ENCODE data around the gene EPHA3. TPM values are rescaled to one million over a fixed set of nuclear protein-coding genes. Genes with fewer than 3 reads are reported as not detected.

EPHA3 gene
- total RNA-seq, 2 experiments from 2014 or later = 0.08 TPM; not detected in 1

GRCh38 chr3:89250742-89251141 lies 143.3 kb downstream of the EPHA3 start:
- Mint-ChIP-seq H3K27me3 (ENCODE audit: low read depth) (no peaks in the 10 kb centered on the region), H3K36me3 (ENCODE audit: low read depth) (no peaks in the 10 kb centered on the region), H3K9me3 (ENCODE audit: insufficient read depth) (peaks cover 7% of the 10 kb centered on the region), H3K4me1 (ENCODE audit: low read depth) (no peaks in the 10 kb centered on the region), H3K4me3 (no peak overlapping the region), H3K27ac (no peak overlapping the region)
- ChIA-PET CTCF (no interaction called here), POLR2A (no interaction called here)
- no peak for DNase-seq
- no peak for ATAC-seq

- POLR2A ChIA-PET = no interaction called here
- CTCF ChIA-PET = no interaction called here
- Mint-ChIP-seq H3K9me3 (ENCODE audit: insufficient read depth) (peaks cover 10% of the 10 kb centered on the region), H3K36me3 (ENCODE audit: low read depth) (no peaks in the 10 kb centered on the region), H3K27me3 (ENCODE audit: low read depth) (no peaks in the 10 kb centered on the region), H3K4me3 (no peak overlapping the region), H3K27ac (no peak overlapping the region), H3K4me1 (ENCODE audit: low read depth) (no peaks in the 10 kb centered on the region)
- DNase-seq = no peak
- no peak for ATAC-seq
Observed at GRCh38 chr3:89252016-89252415, 144.6 kb downstream of the EPHA3 start.

- Mint-ChIP-seq H3K9me3 (ENCODE audit: insufficient read depth) (peaks cover 12% of the 10 kb centered on the region), H3K27ac (no peak overlapping the region), H3K4me3 (no peak overlapping the region), H3K36me3 (ENCODE audit: low read depth) (no peaks in the 10 kb centered on the region), H3K27me3 (ENCODE audit: low read depth) (no peaks in the 10 kb centered on the region), H3K4me1 (ENCODE audit: low read depth) (no peaks in the 10 kb centered on the region)
- POLR2A ChIA-PET = no interaction called here
- no peak for ATAC-seq
- no peak for DNase-seq
- CTCF ChIA-PET = no interaction called here
Observed at GRCh38 chr3:89252860-89253259, 145.4 kb downstream of the EPHA3 start.

- no peak for ATAC-seq
- no peaks in the 10 kb centered on the region for H3K27me3 Mint-ChIP-seq (ENCODE audit: low read depth)
- no peaks in the 10 kb centered on the region for H3K36me3 Mint-ChIP-seq (ENCODE audit: low read depth)
- no peak for DNase-seq
- ChIA-PET POLR2A (no interaction called here), CTCF (no interaction called here)
- H3K4me3 Mint-ChIP-seq = no peak overlapping the region
- H3K9me3 Mint-ChIP-seq (ENCODE audit: insufficient read depth) = peaks cover 5% of the 10 kb centered on the region
- H3K27ac Mint-ChIP-seq = no peak overlapping the region
- H3K4me1 Mint-ChIP-seq (ENCODE audit: low read depth) = no peaks in the 10 kb centered on the region
Observed at GRCh38 chr3:89256395-89256794, 149.0 kb downstream of the EPHA3 start.

GRCh38 chr3:89256882-89257281 lies 149.5 kb downstream of the EPHA3 start:
- Mint-ChIP-seq H3K4me3 (no peak overlapping the region), H3K4me1 (ENCODE audit: low read depth) (no peaks in the 10 kb centered on the region), H3K27me3 (ENCODE audit: low read depth) (no peaks in the 10 kb centered on the region), H3K36me3 (ENCODE audit: low read depth) (no peaks in the 10 kb centered on the region), H3K27ac (no peak overlapping the region), H3K9me3 (ENCODE audit: insufficient read depth) (peaks cover 5% of the 10 kb centered on the region)
- ChIA-PET POLR2A (no interaction called here), CTCF (no interaction called here)
- DNase-seq = no peak
- no peak for ATAC-seq

- no peaks in the 10 kb centered on the region for H3K36me3 Mint-ChIP-seq (ENCODE audit: low read depth)
- DNase-seq (no peak), ATAC-seq (no peak)
- H3K27ac Mint-ChIP-seq = no peak overlapping the region
- no peaks in the 10 kb centered on the region for H3K4me1 Mint-ChIP-seq (ENCODE audit: low read depth)
- ChIA-PET CTCF (no interaction called here), POLR2A (no interaction called here)
- H3K27me3 Mint-ChIP-seq (ENCODE audit: low read depth) = no peaks in the 10 kb centered on the region
- H3K9me3 Mint-ChIP-seq (ENCODE audit: insufficient read depth) = peaks cover 5% of the 10 kb centered on the region
- no peak overlapping the region for H3K4me3 Mint-ChIP-seq
Observed at GRCh38 chr3:89260721-89261120, 153.3 kb downstream of the EPHA3 start.

GRCh38 chr3:89261673-89262072 lies 154.3 kb downstream of the EPHA3 start:
- H3K9me3 Mint-ChIP-seq (ENCODE audit: insufficient read depth) = peaks cover 5% of the 10 kb centered on the region
- DNase-seq (no peak), ATAC-seq (no peak)
- no peak overlapping the region for H3K27ac Mint-ChIP-seq
- H3K27me3 Mint-ChIP-seq (ENCODE audit: low read depth) = no peaks in the 10 kb centered on the region
- ChIA-PET POLR2A (no interaction called here), CTCF (no interaction called here)
- no peaks in the 10 kb centered on the region for H3K4me1 Mint-ChIP-seq (ENCODE audit: low read depth)
- H3K4me3 Mint-ChIP-seq = no peak overlapping the region
- no peaks in the 10 kb centered on the region for H3K36me3 Mint-ChIP-seq (ENCODE audit: low read depth)

- Mint-ChIP-seq H3K9me3 (ENCODE audit: insufficient read depth) (no peaks in the 10 kb centered on the region), H3K27ac (no peak overlapping the region), H3K27me3 (ENCODE audit: low read depth) (no peaks in the 10 kb centered on the region), H3K4me3 (no peak overlapping the region), H3K4me1 (ENCODE audit: low read depth) (no peaks in the 10 kb centered on the region), H3K36me3 (ENCODE audit: low read depth) (no peaks in the 10 kb centered on the region)
- DNase-seq = no peak
- ATAC-seq = no peak
- CTCF ChIA-PET = no interaction called here
- POLR2A ChIA-PET = no interaction called here
Observed at GRCh38 chr3:89262309-89262929, 155.0 kb downstream of the EPHA3 start.

- H3K4me3 Mint-ChIP-seq = no peak overlapping the region
- ChIA-PET POLR2A (no interaction called here), CTCF (no interaction called here)
- no peaks in the 10 kb centered on the region for H3K36me3 Mint-ChIP-seq (ENCODE audit: low read depth)
- no peaks in the 10 kb centered on the region for H3K4me1 Mint-ChIP-seq (ENCODE audit: low read depth)
- ATAC-seq (no peak), DNase-seq (no peak)
- no peak overlapping the region for H3K27ac Mint-ChIP-seq
- H3K9me3 Mint-ChIP-seq (ENCODE audit: insufficient read depth) = no peaks in the 10 kb centered on the region
- H3K27me3 Mint-ChIP-seq (ENCODE audit: low read depth) = no peaks in the 10 kb centered on the region
Observed at GRCh38 chr3:89264037-89264560, 156.7 kb downstream of the EPHA3 start.

- CTCF ChIA-PET = no interaction called here
- no peak overlapping the region for H3K27ac Mint-ChIP-seq
- no peaks in the 10 kb centered on the region for H3K4me1 Mint-ChIP-seq (ENCODE audit: low read depth)
- no peak for ATAC-seq
- no peaks in the 10 kb centered on the region for H3K27me3 Mint-ChIP-seq (ENCODE audit: low read depth)
- DNase-seq = no peak
- H3K4me3 Mint-ChIP-seq = no peak overlapping the region
- H3K9me3 Mint-ChIP-seq (ENCODE audit: insufficient read depth) = no peaks in the 10 kb centered on the region
- H3K36me3 Mint-ChIP-seq (ENCODE audit: low read depth) = no peaks in the 10 kb centered on the region
- POLR2A ChIA-PET = no interaction called here
Observed at GRCh38 chr3:89266074-89266473, 158.7 kb downstream of the EPHA3 start.

- Mint-ChIP-seq H3K4me1 (ENCODE audit: low read depth) (no peaks in the 10 kb centered on the region), H3K4me3 (no peak overlapping the region), H3K27me3 (ENCODE audit: low read depth) (no peaks in the 10 kb centered on the region), H3K9me3 (ENCODE audit: insufficient read depth) (no peaks in the 10 kb centered on the region), H3K27ac (no peak overlapping the region), H3K36me3 (ENCODE audit: low read depth) (no peaks in the 10 kb centered on the region)
- DNase-seq (no peak), ATAC-seq (no peak)
- ChIA-PET POLR2A (no interaction called here), CTCF (no interaction called here)
Observed at GRCh38 chr3:89268059-89268458, 160.6 kb downstream of the EPHA3 start.

- Mint-ChIP-seq H3K36me3 (ENCODE audit: low read depth) (no peaks in the 10 kb centered on the region), H3K4me1 (ENCODE audit: low read depth) (no peaks in the 10 kb centered on the region), H3K27ac (no peak overlapping the region), H3K9me3 (ENCODE audit: insufficient read depth) (no peaks in the 10 kb centered on the region), H3K4me3 (no peak overlapping the region), H3K27me3 (ENCODE audit: low read depth) (no peaks in the 10 kb centered on the region)
- ATAC-seq (no peak), DNase-seq (no peak)
- CTCF ChIA-PET = no interaction called here
- POLR2A ChIA-PET = no interaction called here
Observed at GRCh38 chr3:89270201-89270600, 162.8 kb downstream of the EPHA3 start.

GRCh38 chr3:89275001-89275400 lies 167.6 kb downstream of the EPHA3 start:
- H3K9me3 Mint-ChIP-seq (ENCODE audit: insufficient read depth) = no peaks in the 10 kb centered on the region
- no peak overlapping the region for H3K4me3 Mint-ChIP-seq
- DNase-seq (no peak), ATAC-seq (no peak)
- CTCF ChIA-PET = no interaction called here
- H3K27me3 Mint-ChIP-seq (ENCODE audit: low read depth) = no peaks in the 10 kb centered on the region
- no peaks in the 10 kb centered on the region for H3K36me3 Mint-ChIP-seq (ENCODE audit: low read depth)
- H3K4me1 Mint-ChIP-seq (ENCODE audit: low read depth) = no peaks in the 10 kb centered on the region
- POLR2A ChIA-PET = no interaction called here
- H3K27ac Mint-ChIP-seq = no peak overlapping the region
